Measurements from ENCODE around the gene RAI1.

RAI1 gene

GRCh38 chr17:17751489-17752088 is 70.3 kb downstream of the RAI1 start:
- Histone ChIP-seq H3K4me3 (ENCODE audit: low read depth, low read length) (no peak overlapping the region), H3K4me1 (peaks cover 8% of the 10 kb centered on the region), H3K36me3 (ENCODE audit: control insufficient read depth, insufficient read depth, low read length) (no peaks in the 10 kb centered on the region), H3K27me3 (ENCODE audit: control insufficient read depth, insufficient read depth, low read length) (no peaks in the 10 kb centered on the region), H3K79me2 (peaks cover 36% of the 10 kb centered on the region), H3K27ac (peak overlapping the region; percentile 55), H2AFZ (peak overlapping the region; percentile 0), H3K9me3 (ENCODE audit: control insufficient read depth, low read length) (no peaks in the 10 kb centered on the region), H3K9ac (no peak overlapping the region), H3K4me2 (ENCODE audit: low read length) (peak overlapping the region; percentile 71)
- TF ChIP-seq CTCF (IDR thresholded peaks at IDR 0.05): no peak

- Histone ChIP-seq H3K4me2 (ENCODE audit: low read length) (peak overlapping the region; percentile 71), H3K36me3 (ENCODE audit: control insufficient read depth, insufficient read depth, low read length) (no peaks in the 10 kb centered on the region), H3K79me2 (peaks cover 39% of the 10 kb centered on the region), H2AFZ (peak overlapping the region; percentile 0), H3K9me3 (ENCODE audit: control insufficient read depth, low read length) (no peaks in the 10 kb centered on the region), H3K9ac (no peak overlapping the region), H3K27ac (peak overlapping the region; percentile 55), H3K4me1 (peaks cover 8% of the 10 kb centered on the region), H3K27me3 (ENCODE audit: control insufficient read depth, insufficient read depth, low read length) (no peaks in the 10 kb centered on the region), H3K4me3 (ENCODE audit: low read depth, low read length) (peak overlapping the region; percentile 37)
- peak; percentile 39 for TF ChIP-seq CTCF (IDR thresholded peaks at IDR 0.05)
These were observed 71.0 kb downstream of the RAI1 start for GRCh38 chr17:17752089-17752820.

DNA sequence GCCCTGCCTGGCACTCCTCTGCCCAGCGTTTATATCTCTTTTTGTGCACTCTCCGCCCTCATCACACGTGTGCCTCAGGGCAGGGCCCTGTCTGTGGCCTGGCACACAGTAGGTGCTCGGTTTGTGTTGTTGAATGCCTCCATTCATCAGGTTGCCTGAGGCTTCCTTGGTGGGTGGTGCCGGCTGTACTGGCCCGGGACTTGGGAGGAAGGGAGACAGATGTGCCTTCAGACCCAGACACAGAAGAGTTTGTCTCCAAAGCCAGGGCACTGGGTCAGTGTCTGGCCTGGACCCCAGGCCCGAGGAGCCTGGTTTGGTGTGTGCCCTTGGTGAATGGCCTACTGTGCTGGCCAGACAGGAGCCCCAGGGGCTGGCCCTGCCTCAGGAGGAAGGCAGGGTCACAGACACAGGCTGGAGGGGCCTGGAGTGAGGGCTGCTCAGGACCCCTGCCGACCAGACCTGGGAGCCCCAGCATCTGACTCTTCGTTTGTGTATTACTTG is 71.6 kb downstream of the RAI1 start:
- peak overlapping the region; percentile 37 for H3K4me3 ChIP-seq (ENCODE audit: low read depth, low read length)

DNA sequence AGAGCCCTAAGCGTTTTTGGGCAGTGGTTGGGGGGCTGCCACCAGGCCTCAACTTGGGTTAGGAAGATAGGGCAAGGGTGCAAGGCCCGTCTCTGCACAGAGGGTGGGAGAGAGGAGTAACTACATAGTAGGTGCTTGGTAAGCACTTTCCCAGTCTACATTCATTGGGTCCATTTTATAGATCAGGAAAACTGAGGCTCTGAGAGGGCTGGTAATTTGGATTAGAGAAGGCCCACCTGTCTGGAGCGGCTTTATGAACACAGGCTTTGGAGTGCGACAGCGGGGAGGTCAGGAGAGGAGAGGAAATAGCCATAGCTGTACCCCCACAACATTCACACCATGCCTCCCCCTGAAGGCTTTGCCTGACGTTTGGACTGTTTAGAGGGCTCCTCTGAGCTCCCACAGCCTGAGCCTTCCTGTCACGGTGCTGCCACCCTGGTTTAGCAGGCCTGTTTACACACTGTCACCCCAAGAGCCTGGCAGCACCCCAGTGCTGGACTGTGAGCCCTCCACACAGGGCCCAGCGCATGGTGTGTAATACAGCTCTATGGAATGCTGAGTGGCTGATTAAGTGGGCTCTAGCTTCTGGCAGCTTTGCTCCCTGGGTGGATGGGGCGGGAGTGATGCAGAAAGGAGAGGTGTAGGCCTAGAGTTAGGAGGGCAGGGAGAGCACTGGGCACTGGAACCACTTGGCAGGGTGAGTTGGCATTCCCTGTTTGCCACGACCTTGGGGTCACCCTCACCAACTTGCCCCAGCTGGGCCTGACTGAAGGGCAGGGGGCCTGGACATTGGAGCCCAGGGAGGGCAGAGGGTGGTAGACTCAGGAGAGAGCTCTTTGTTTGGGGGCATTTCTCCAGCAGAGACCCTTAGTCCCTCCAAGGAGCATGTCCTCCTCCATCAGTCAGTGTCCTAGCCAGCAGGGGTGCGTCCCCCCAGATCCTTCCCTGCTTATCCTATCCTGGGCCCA is 73.7 kb downstream of the RAI1 start:
- Histone ChIP-seq H3K36me3 (ENCODE audit: control insufficient read depth, insufficient read depth, low read length) (no peaks in the 10 kb centered on the region), H3K4me1 (peaks cover 8% of the 10 kb centered on the region), H3K9me3 (ENCODE audit: control insufficient read depth, low read length) (no peaks in the 10 kb centered on the region), H3K9ac (no peak overlapping the region), H3K4me2 (ENCODE audit: low read length) (no peak overlapping the region), H3K27ac (no peak overlapping the region), H2AFZ (no peak overlapping the region), H3K4me3 (ENCODE audit: low read depth, low read length) (no peak overlapping the region), H3K27me3 (ENCODE audit: control insufficient read depth, insufficient read depth, low read length) (no peaks in the 10 kb centered on the region), H3K79me2 (peaks cover 64% of the 10 kb centered on the region)
- no peak for TF ChIP-seq CTCF (IDR thresholded peaks at IDR 0.05)

More for the DNA sequence above, 71.6 kb downstream of the RAI1 start:
- Histone ChIP-seq H3K9ac (no peak overlapping the region), H3K79me2 (peaks cover 43% of the 10 kb centered on the region), H3K27ac (peak overlapping the region; percentile 51), H2AFZ (no peak overlapping the region), H3K36me3 (ENCODE audit: control insufficient read depth, insufficient read depth, low read length) (no peaks in the 10 kb centered on the region), H3K27me3 (ENCODE audit: control insufficient read depth, insufficient read depth, low read length) (no peaks in the 10 kb centered on the region), H3K4me2 (ENCODE audit: low read length) (peak overlapping the region; percentile 63), H3K4me1 (peaks cover 8% of the 10 kb centered on the region), H3K9me3 (ENCODE audit: control insufficient read depth, low read length) (no peaks in the 10 kb centered on the region)
- TF ChIP-seq CTCF (IDR thresholded peaks at IDR 0.05): no peak
